Inflammatory macrophage (primary cell): Measurements from ENCODE around the gene DPYD.

Experiments
- DNase-seq, 2 donors: peaks; one replicate each; pipeline ENCODE4 v3.0.0-alpha.2; 2020 to 2022

DPYD gene

DNA sequence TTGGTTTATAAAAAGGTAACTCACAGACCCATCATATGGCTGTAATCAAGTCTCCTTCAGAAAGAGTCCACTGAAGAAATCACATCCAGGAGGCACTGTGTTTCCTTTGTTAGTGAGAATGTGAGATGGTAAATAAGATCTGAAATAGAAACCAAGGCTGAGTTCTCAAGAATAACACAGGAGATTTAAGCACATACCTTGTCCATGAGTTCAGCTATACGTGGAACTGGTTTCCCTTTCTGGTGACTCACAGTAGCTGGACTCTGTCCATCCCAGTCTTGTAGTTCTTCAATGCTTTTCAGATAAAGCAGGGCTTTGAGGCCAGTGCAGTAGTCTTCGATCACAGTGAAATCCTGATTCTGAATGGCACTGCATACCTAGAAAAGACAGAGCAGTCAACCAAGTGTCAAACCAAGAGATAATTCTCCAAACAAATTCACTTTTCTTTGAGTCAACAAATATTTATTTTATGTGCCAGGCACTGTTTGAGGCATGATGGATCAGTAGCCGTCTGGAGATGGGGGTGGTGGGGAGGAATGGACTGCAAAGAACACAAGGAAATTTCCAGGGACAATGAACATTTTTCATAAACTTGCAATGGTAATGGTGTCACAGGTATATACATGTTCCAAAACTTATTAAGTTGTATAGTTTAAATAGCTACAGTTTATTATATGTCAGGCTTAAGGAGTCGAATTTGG, 727.8 kb downstream of the DPYD start:
- no peak for DNase-seq

- DNase-seq, result no peak
These were observed 730.5 kb downstream of the DPYD start for GRCh38 chr1:97190326-97190725.

DNA sequence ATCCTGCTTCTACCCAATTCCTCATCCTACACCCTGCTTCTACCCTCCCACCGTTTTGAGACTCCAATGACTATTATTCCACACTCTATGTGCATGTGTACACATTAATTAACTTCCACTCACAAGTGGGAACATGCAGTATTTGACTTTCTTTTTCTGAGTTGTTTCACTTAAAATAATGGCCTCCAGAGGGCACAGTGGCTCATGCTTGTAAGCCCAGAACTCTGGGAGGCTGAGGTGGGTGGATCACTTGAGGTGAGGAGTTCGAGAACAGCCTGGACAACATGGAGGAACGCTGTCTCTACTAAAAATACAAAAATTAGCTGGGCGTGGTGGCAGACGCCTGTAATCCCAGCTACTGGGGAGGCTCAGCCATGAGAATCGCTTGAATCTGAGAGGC, 734.5 kb downstream of the DPYD start:
- no peak for DNase-seq

DNA sequence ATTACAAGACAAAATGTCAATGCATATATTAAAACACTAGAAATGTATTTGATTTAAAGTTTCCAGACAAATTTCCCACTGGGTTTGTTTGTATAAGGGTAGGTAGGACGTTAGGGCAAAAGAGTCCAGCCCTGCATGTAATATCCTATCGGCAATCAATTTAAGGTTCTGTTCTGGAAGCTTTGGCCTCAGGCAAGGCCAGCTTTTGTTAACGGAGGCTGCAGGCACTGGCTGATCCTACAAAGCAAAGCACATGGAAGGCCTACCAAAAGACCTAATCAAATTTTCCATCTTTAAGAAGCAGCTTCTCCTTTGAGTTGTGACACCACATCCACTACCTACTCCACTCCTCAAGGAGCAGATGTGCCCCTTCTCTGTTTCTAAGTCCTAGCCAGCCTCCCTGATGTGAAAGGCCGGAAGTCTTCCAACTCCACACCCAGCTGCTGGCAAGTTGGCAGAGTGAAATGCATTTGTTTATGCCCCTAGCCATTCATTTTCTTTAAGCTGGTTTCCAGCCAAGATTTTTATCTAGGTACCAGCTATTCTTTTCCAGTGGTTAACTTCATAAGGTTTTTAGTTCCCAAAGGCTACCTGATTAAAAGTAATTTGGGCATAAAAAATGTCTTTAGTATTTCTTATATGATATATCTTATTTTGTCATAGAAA, 746.7 kb downstream of the DPYD start:
- no peak for DNase-seq

DNA sequence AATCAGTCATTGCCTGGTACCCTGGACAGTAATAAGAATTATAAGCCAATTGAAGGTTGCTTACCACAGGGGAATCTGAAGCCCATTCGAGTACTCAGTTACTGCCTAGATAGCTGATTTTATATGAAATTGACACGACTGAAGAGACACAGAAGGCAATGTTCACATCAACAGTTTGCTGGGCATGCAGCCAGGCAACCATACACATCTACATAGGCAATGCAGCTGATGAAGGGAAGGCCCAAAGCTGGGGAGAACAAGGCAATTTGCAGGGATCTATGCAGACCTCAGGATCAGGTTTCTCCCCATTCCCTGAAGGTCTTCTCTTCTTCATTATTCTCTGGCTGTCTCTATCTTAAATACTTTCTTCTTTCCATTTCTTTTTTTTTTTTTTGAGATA, 750.5 kb downstream of the DPYD start:
- no peak for DNase-seq

DNA sequence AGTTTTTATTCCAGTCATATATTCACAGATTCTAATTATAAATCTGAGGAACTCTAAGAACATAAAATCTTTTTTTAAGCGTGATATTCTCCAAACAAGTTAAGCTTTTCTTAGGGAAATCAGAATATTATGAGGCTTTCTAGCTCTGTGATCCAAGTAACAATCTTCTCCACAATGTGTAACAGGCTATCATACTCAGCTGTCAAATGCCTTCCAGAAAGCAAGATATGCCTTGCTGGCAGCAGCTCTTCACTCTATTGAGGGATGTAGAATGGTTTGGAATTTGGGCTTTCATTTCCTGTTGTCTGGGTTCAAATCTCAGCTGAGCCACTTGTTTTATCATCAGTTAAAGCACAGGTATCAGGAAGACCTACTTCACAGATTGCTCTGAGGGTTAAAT, 752.8 kb downstream of the DPYD start:
- no peak for DNase-seq

DNA sequence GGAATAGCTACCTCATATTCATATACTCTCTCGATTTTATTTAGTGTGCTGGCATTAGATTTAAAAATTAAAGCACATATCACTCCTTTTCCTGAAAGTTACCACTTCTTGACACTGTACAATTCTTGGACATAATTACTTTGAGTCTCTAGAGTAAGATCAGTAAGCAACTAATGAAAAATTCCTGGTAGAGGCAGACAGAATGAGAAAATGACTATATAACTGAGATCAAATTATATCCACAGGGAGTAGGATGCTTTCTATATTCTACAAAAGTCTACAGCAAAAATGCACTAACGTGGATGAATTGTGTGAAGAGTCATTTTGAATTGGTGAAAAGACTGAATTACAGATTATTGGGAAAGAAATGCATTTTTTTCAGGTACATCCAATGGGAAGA, 753.6 kb downstream of the DPYD start:
- no peak for DNase-seq

- DNase-seq, result no peak
These were observed 754.2 kb downstream of the DPYD start for GRCh38 chr1:97166626-97167025.

DNA sequence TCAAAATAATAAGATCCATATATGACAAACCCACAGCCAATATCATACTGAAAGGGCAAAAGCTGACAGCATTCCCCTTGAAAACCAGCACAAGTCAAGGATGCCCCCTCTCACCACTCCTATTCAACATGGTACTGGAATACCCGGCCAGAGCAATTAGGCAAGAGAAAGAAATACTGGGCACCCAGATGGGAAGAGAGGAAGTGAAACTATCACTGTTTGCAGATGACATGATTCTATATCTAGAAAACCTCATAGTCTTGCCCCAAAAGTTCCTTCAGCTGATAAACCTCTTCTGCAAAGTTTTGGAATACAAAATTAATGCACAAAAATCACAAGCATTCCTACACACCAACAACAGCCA, 756.6 kb downstream of the DPYD start:
- DNase-seq, result peak; percentile 59 to 79

- DNase-seq, result no peak
These were observed 757.1 kb downstream of the DPYD start for GRCh38 chr1:97163591-97164275.

DNA sequence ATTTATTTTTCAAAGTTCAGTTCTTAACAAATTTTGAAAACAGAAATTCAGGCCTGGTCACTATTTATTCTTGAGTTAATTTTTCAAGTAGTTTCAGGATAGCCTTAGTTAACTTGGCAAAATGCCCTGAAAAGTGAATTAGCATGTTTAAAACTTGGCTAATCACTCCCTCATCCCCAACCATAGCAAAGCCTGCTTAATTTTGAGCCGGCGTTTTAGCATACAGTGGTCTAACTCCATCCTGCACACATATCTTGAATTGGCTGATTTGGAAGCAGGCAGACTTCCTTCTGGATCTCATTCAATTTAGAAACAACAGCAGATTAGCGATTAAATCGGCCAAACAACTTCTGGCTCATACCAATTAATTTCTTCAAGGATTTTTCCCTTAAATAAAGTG, 760.0 kb downstream of the DPYD start:
- no peak for DNase-seq

- DNase-seq, result peak in 1 of 2 donors; percentile 10
These were observed 761.5 kb downstream of the DPYD start for GRCh38 chr1:97159342-97159741.

- no peak for DNase-seq
These were observed 762.1 kb downstream of the DPYD start for GRCh38 chr1:97158691-97159096.

DNA sequence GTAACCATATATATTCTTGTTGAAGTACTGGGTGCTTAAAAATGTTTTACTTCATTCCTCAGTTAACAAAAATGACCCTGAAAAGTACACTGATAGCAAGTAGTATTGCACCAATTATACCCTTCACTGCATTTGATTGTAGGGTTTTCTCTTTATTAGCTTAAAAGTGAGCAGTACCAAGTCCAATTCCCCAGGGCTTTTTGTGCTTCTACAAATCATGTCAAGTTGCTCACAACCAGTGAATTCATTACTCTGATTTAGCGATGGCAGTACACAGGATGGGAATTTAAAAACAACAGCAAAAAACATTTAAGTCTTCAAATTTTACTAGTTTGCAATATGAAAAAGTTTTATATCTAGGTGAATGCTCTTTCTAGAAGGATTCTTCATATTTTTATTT, 762.8 kb downstream of the DPYD start:
- no peak for DNase-seq

- no peak for DNase-seq
These were observed 769.2 kb downstream of the DPYD start for GRCh38 chr1:97151651-97152050.

DNA sequence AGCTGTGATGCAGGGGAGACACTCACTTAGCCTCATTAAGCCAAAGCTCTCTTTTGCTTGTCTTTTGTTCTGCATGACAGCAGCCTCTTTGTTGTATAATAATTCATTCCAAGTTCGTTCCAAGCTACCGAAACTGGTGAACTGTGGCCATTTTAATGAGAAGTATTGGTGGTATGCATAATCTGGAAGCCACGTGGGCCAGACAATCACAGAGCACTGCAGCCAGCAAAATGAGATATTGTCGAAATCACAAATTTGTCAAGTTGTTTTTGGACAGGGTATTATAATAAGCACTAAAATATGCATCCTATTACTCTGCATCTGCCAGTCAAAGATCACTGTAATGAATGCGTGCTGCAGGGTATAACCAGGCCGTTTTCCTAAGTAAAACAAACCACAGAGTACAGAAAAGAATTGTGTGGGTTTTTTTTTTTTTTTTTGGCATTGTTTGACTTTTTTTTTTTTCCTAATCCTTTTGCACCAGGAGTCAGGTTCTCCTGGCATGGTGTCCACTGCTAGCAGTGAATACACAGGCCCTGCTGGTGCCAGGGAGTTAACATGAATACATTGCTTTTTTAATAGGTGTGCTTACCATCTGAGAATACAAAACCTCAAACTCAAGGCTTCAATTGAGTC, 775.4 kb downstream of the DPYD start:
- DNase-seq, result no peak

- no peak for DNase-seq
These were observed 776.3 kb downstream of the DPYD start for GRCh38 chr1:97144527-97144926.

- no peak for DNase-seq
These were observed 777.5 kb downstream of the DPYD start for GRCh38 chr1:97143236-97143882.

DNA sequence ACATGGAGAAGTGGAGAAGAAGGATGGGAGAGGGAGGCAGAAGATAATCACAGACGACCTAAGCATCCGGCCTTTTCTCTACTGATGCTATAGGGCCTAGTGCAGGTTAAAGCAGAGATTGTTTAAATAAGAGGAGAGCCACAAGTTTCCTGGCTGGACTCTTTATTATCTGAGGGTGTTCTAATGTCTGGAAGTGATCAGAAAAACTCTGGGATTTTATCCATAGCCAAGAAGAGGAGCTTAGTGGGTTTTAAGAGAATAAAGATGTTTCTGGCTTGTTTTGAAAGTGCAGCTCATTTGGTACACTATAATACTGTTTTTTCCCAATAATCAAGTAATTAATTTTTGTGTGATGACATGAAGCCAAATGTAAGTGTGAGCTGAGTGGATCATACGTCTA, 780.2 kb downstream of the DPYD start:
- DNase-seq, result no peak

DNA sequence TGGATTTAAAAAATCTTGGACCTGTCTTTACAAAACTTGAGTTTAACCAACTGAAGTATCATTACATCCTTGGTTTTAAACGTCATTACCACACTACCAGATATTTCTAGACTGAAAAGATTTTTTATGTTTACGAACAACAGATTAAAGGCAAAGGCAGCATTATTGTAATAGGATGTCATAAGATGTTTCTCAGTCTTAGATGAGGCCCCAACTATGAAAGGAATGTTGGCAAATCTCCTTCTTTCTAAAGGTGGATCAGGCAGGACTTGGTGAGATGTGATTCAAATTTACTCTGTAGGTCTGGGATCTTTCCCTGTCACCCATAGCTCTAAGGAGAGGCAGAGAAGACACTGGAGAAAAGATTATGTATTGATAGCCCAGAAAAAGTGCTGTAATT, 781.3 kb downstream of the DPYD start:
- no peak for DNase-seq

GRCh38 chr1:97138515-97139032, 782.3 kb downstream of the DPYD start:
- no peak for DNase-seq

DNA sequence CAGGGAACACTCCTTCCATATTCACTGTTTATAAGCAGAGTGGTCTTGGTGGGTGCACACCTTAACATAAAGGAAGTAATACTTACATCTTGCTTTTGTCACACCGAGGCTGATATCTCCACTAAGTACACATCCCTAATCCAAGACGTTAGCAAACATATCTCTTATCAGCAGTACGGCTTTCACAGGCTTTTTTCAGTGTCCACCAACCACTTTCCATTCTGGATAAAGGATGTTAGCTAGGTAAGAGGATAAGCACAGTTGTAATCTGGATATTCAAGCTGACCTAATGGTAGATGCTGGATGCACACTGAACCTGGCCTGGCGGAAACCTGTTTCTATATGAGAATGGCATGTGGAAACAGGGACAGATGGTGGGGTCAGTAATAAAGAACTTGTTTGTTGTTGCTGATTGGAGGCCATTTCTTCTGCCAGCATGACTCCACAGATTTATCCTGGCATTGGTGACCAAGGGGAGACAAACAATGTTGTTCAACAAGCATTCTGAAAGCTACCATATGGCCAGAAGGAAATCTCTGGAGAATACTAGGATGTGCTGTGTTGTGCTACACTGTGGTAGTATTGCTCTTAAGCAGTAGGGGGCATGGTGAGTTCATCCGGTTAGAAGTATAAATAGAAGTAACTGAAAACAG, 782.8 kb downstream of the DPYD start:
- DNase-seq, result peak; percentile 39 to 40
